ENCODE data around the gene SLC9A9.

Gene SLC9A9

GRCh38 chr3:143384076-143384475, 464.2 kb downstream of the SLC9A9 start:
- Histone ChIP-seq H3K4me1 (ENCODE audit: control insufficient read depth in 1 of 2, insufficient read depth in 2 of 2, low read length in 2 of 2) (no peaks in the 10 kb centered on the region), H3K27me3 (ENCODE audit: low read depth, low read length) (no peaks in the 10 kb centered on the region), H3K27ac (ENCODE audit: low read length) (no peak overlapping the region)

GRCh38 chr3:143383421-143383820, 464.8 kb downstream of the SLC9A9 start:
- H3K4me3 ChIP-seq (ENCODE audit: low read depth in 1 of 2, low read length in 2 of 2): no peak overlapping the region
- H3K36me3 ChIP-seq (ENCODE audit: control insufficient read depth in 1 of 2, insufficient read depth in 2 of 2, low read length in 2 of 2): peaks cover 0 to 3% of the 10 kb centered on the region in 2 donors
- no peaks in the 10 kb centered on the region for H3K27me3 ChIP-seq (ENCODE audit: low read depth, low read length)
- H3K9me3 ChIP-seq (ENCODE audit: control insufficient read depth in 1 of 2, low read length in 2 of 2): no peaks in the 10 kb centered on the region
- H3K4me1 ChIP-seq (ENCODE audit: control insufficient read depth in 1 of 2, insufficient read depth in 2 of 2, low read length in 2 of 2): no peaks in the 10 kb centered on the region
- H3K27ac ChIP-seq (ENCODE audit: low read length): no peak overlapping the region

More at GRCh38 chr3:143384076-143384475, 464.2 kb downstream of the SLC9A9 start:
- no peak overlapping the region for H3K4me3 ChIP-seq (ENCODE audit: low read depth in 1 of 2, low read length in 2 of 2)
- H3K36me3 ChIP-seq (ENCODE audit: control insufficient read depth in 1 of 2, insufficient read depth in 2 of 2, low read length in 2 of 2): peaks cover 0 to 3% of the 10 kb centered on the region in 2 donors
- no peaks in the 10 kb centered on the region for H3K9me3 ChIP-seq (ENCODE audit: control insufficient read depth in 1 of 2, low read length in 2 of 2)

- H3K9me3 ChIP-seq (ENCODE audit: control insufficient read depth in 1 of 2, low read length in 2 of 2): no peaks in the 10 kb centered on the region
- H3K4me3 ChIP-seq (ENCODE audit: low read depth in 1 of 2, low read length in 2 of 2): no peak overlapping the region
- H3K4me1 ChIP-seq (ENCODE audit: control insufficient read depth in 1 of 2, insufficient read depth in 2 of 2, low read length in 2 of 2): no peaks in the 10 kb centered on the region
- H3K27me3 ChIP-seq (ENCODE audit: low read depth, low read length): no peaks in the 10 kb centered on the region
- peaks cover 0 to 3% of the 10 kb centered on the region in 2 donors for H3K36me3 ChIP-seq (ENCODE audit: control insufficient read depth in 1 of 2, insufficient read depth in 2 of 2, low read length in 2 of 2)
- H3K27ac ChIP-seq (ENCODE audit: low read length): no peak overlapping the region
These were observed 465.5 kb downstream of the SLC9A9 start for GRCh38 chr3:143382816-143383215.

GRCh38 chr3:143380449-143380848, 467.8 kb downstream of the SLC9A9 start:
- H3K27me3 ChIP-seq (ENCODE audit: low read depth, low read length): no peaks in the 10 kb centered on the region
- H3K4me3 ChIP-seq (ENCODE audit: low read depth in 1 of 2, low read length in 2 of 2): no peak overlapping the region
- H3K36me3 ChIP-seq (ENCODE audit: control insufficient read depth in 1 of 2, insufficient read depth in 2 of 2, low read length in 2 of 2): peaks cover 0 to 3% of the 10 kb centered on the region in 2 donors
- H3K27ac ChIP-seq (ENCODE audit: low read length): no peak overlapping the region
- no peaks in the 10 kb centered on the region for H3K4me1 ChIP-seq (ENCODE audit: control insufficient read depth in 1 of 2, insufficient read depth in 2 of 2, low read length in 2 of 2)
- no peaks in the 10 kb centered on the region for H3K9me3 ChIP-seq (ENCODE audit: control insufficient read depth in 1 of 2, low read length in 2 of 2)

- Histone ChIP-seq H3K27me3 (ENCODE audit: low read depth, low read length) (no peaks in the 10 kb centered on the region), H3K36me3 (ENCODE audit: control insufficient read depth in 1 of 2, insufficient read depth in 2 of 2, low read length in 2 of 2) (peaks cover 0 to 2% of the 10 kb centered on the region in 2 donors), H3K9me3 (ENCODE audit: control insufficient read depth in 1 of 2, low read length in 2 of 2) (no peaks in the 10 kb centered on the region), H3K4me1 (ENCODE audit: control insufficient read depth in 1 of 2, insufficient read depth in 2 of 2, low read length in 2 of 2) (no peaks in the 10 kb centered on the region), H3K4me3 (ENCODE audit: low read depth in 1 of 2, low read length in 2 of 2) (no peak overlapping the region), H3K27ac (ENCODE audit: low read length) (no peak overlapping the region)
These were observed 472.6 kb downstream of the SLC9A9 start for GRCh38 chr3:143375698-143376097.

GRCh38 chr3:143367171-143367570, 481.1 kb downstream of the SLC9A9 start:
- Histone ChIP-seq H3K36me3 (ENCODE audit: control insufficient read depth in 1 of 2, insufficient read depth in 2 of 2, low read length in 2 of 2) (no peaks in the 10 kb centered on the region), H3K4me1 (ENCODE audit: control insufficient read depth in 1 of 2, insufficient read depth in 2 of 2, low read length in 2 of 2) (no peaks in the 10 kb centered on the region), H3K27ac (ENCODE audit: low read length) (no peak overlapping the region), H3K9me3 (ENCODE audit: control insufficient read depth in 1 of 2, low read length in 2 of 2) (no peaks in the 10 kb centered on the region), H3K27me3 (ENCODE audit: low read depth, low read length) (no peaks in the 10 kb centered on the region), H3K4me3 (ENCODE audit: low read depth in 1 of 2, low read length in 2 of 2) (no peak overlapping the region)

GRCh38 chr3:143366672-143367071, 481.6 kb downstream of the SLC9A9 start:
- Histone ChIP-seq H3K36me3 (ENCODE audit: control insufficient read depth in 1 of 2, insufficient read depth in 2 of 2, low read length in 2 of 2) (no peaks in the 10 kb centered on the region), H3K9me3 (ENCODE audit: control insufficient read depth in 1 of 2, low read length in 2 of 2) (no peaks in the 10 kb centered on the region), H3K4me1 (ENCODE audit: control insufficient read depth in 1 of 2, insufficient read depth in 2 of 2, low read length in 2 of 2) (no peaks in the 10 kb centered on the region), H3K27ac (ENCODE audit: low read length) (no peak overlapping the region), H3K27me3 (ENCODE audit: low read depth, low read length) (no peaks in the 10 kb centered on the region), H3K4me3 (ENCODE audit: low read depth in 1 of 2, low read length in 2 of 2) (no peak overlapping the region)

- no peak overlapping the region for H3K4me3 ChIP-seq (ENCODE audit: low read depth in 1 of 2, low read length in 2 of 2)
- no peak overlapping the region for H3K27ac ChIP-seq (ENCODE audit: low read length)
- H3K9me3 ChIP-seq (ENCODE audit: control insufficient read depth in 1 of 2, low read length in 2 of 2): peaks cover 0 to 3% of the 10 kb centered on the region in 2 donors
- H3K27me3 ChIP-seq (ENCODE audit: low read depth, low read length): no peaks in the 10 kb centered on the region
- H3K4me1 ChIP-seq (ENCODE audit: control insufficient read depth in 1 of 2, insufficient read depth in 2 of 2, low read length in 2 of 2): no peaks in the 10 kb centered on the region
- peaks cover 0 to 4% of the 10 kb centered on the region in 2 donors for H3K36me3 ChIP-seq (ENCODE audit: control insufficient read depth in 1 of 2, insufficient read depth in 2 of 2, low read length in 2 of 2)
These were observed 484.3 kb downstream of the SLC9A9 start for GRCh38 chr3:143363949-143364348.

GRCh38 chr3:143363276-143363675, 485.0 kb downstream of the SLC9A9 start:
- H3K9me3 ChIP-seq (ENCODE audit: control insufficient read depth in 1 of 2, low read length in 2 of 2): peaks cover 0 to 3% of the 10 kb centered on the region in 2 donors
- H3K4me3 ChIP-seq (ENCODE audit: low read depth in 1 of 2, low read length in 2 of 2): no peak overlapping the region
- H3K36me3 ChIP-seq (ENCODE audit: control insufficient read depth in 1 of 2, insufficient read depth in 2 of 2, low read length in 2 of 2): peaks cover 0 to 4% of the 10 kb centered on the region in 2 donors
- no peaks in the 10 kb centered on the region for H3K4me1 ChIP-seq (ENCODE audit: control insufficient read depth in 1 of 2, insufficient read depth in 2 of 2, low read length in 2 of 2)
- no peaks in the 10 kb centered on the region for H3K27me3 ChIP-seq (ENCODE audit: low read depth, low read length)
- H3K27ac ChIP-seq (ENCODE audit: low read length): no peak overlapping the region

- Histone ChIP-seq H3K4me3 (ENCODE audit: low read depth in 1 of 2, low read length in 2 of 2) (no peak overlapping the region), H3K27ac (ENCODE audit: low read length) (no peak overlapping the region), H3K27me3 (ENCODE audit: low read depth, low read length) (no peaks in the 10 kb centered on the region)
These were observed 485.9 kb downstream of the SLC9A9 start for GRCh38 chr3:143362115-143362991.

GRCh38 chr3:143361589-143361988, 486.7 kb downstream of the SLC9A9 start:
- Histone ChIP-seq H3K27me3 (ENCODE audit: low read depth, low read length) (no peaks in the 10 kb centered on the region), H3K4me1 (ENCODE audit: control insufficient read depth in 1 of 2, insufficient read depth in 2 of 2, low read length in 2 of 2) (no peaks in the 10 kb centered on the region)

More at GRCh38 chr3:143362115-143362991, 485.9 kb downstream of the SLC9A9 start:
- H3K36me3 ChIP-seq (ENCODE audit: control insufficient read depth in 1 of 2, insufficient read depth in 2 of 2, low read length in 2 of 2): peaks cover 0 to 4% of the 10 kb centered on the region in 2 donors
- H3K9me3 ChIP-seq (ENCODE audit: control insufficient read depth in 1 of 2, low read length in 2 of 2): peaks cover 0 to 3% of the 10 kb centered on the region in 2 donors
- no peaks in the 10 kb centered on the region for H3K4me1 ChIP-seq (ENCODE audit: control insufficient read depth in 1 of 2, insufficient read depth in 2 of 2, low read length in 2 of 2)

More at GRCh38 chr3:143361589-143361988, 486.7 kb downstream of the SLC9A9 start:
- H3K27ac ChIP-seq (ENCODE audit: low read length): no peak overlapping the region
- peaks cover 0 to 4% of the 10 kb centered on the region in 2 donors for H3K36me3 ChIP-seq (ENCODE audit: control insufficient read depth in 1 of 2, insufficient read depth in 2 of 2, low read length in 2 of 2)
- peaks cover 0 to 3% of the 10 kb centered on the region in 2 donors for H3K9me3 ChIP-seq (ENCODE audit: control insufficient read depth in 1 of 2, low read length in 2 of 2)
- no peak overlapping the region for H3K4me3 ChIP-seq (ENCODE audit: low read depth in 1 of 2, low read length in 2 of 2)
